Keratinocyte (primary cell): ENCODE data around the gene LANCL3. TPM values are rescaled to one million over a fixed set of nuclear protein-coding genes. Genes with fewer than 3 reads are reported as not detected.

Experiments
- DNase-seq: peaks from one replicate; pipeline ENCODE4 v3.0.0-alpha.2; 2011; ENCODE audit warnings: low read depth, missing footprints, low spot score
- FAIRE-seq: peaks from 2 replicates; lab custom pipeline; 2011; peaks lifted over from hg19 to GRCh38; lab: Jason Lieb, UNC
- H2AFZ ChIP-seq: 2 replicates; pipeline ENCODE4 v1.6.0; 2012; ENCODE audit warnings: low read length, control low read depth, inconsistent platforms; ENCODE audit not compliant: control insufficient read depth
- H3K27ac ChIP-seq: 2 replicates; pipeline ENCODE4 v1.5.1; 2011; ENCODE audit warnings: low read length; ENCODE audit not compliant: control insufficient read depth, insufficient read depth
- H3K27me3 ChIP-seq: 3 replicates; pipeline ENCODE4 v1.6.0; 2011; ENCODE audit warnings: low read length; ENCODE audit not compliant: control insufficient read depth, insufficient read depth; ENCODE audit errors: extremely low read depth
- H3K36me3 ChIP-seq, 2 experiments: 2 replicates in 1 of 2; 3 replicates in 1 of 2; pipeline ENCODE4 v1.5.1; 2011; ENCODE audit warnings: low read length in 2 of 2, mild to moderate bottlenecking in 1 of 2; ENCODE audit not compliant: control insufficient read depth in 2 of 2, insufficient read depth in 2 of 2; ENCODE audit errors: extremely low read depth in 1 of 2
- H3K4me1 ChIP-seq: 3 replicates; pipeline ENCODE4 v1.5.1; 2011; ENCODE audit warnings: low read length; ENCODE audit not compliant: control insufficient read depth, insufficient read depth; ENCODE audit errors: extremely low read depth
- H3K4me2 ChIP-seq: 3 replicates; pipeline ENCODE4 v1.6.0; 2011; ENCODE audit warnings: low read depth, low read length; ENCODE audit not compliant: control insufficient read depth, insufficient read depth; ENCODE audit errors: extremely low read depth
- H3K4me3 ChIP-seq, 3 experiments: fragments of 200-600 bp in 1 of 3; sonication (generic) in 1 of 3; 2 replicates in 2 of 3; 3 replicates in 1 of 3; pipeline ENCODE4 v1.5.1; 2011 to 2016; ENCODE audit warnings: low read length in 3 of 3, mild to moderate bottlenecking in 3 of 3, control low read depth in 2 of 3, inconsistent platforms in 1 of 3, low read depth in 1 of 3, mixed read lengths in 1 of 3, mixed run types in 1 of 3, moderate library complexity in 1 of 3; ENCODE audit not compliant: control insufficient read depth in 2 of 3, insufficient read depth in 2 of 3; ENCODE audit errors: extremely low read depth in 1 of 3
- H3K79me2 ChIP-seq: 2 replicates; pipeline ENCODE4 v1.6.0; 2012; ENCODE audit warnings: low read length; ENCODE audit not compliant: control insufficient read depth, insufficient read depth
- H3K9ac ChIP-seq: 3 replicates; pipeline ENCODE4 v1.6.0; 2011; ENCODE audit warnings: low read length; ENCODE audit not compliant: control insufficient read depth, insufficient read depth; ENCODE audit errors: extremely low read depth
- H3K9me1 ChIP-seq: 3 replicates; pipeline ENCODE4 v1.6.0; 2011; ENCODE audit warnings: low read length; ENCODE audit not compliant: control insufficient read depth, insufficient read depth; ENCODE audit errors: extremely low read depth
- H3K9me3 ChIP-seq: 2 replicates; pipeline ENCODE4 v1.5.1; 2012; ENCODE audit warnings: low read depth, low read length; ENCODE audit not compliant: control insufficient read depth
- H4K20me1 ChIP-seq: 3 replicates; pipeline ENCODE4 v1.6.0; 2011; ENCODE audit warnings: low read length; ENCODE audit not compliant: control insufficient read depth, insufficient read depth; ENCODE audit errors: extremely low read depth
- CTCF ChIP-seq, 3 experiments: IDR thresholded peaks in 1 of 3; conservative IDR thresholded peaks in 1 of 3; optimal IDR thresholded peaks in 1 of 3; 2 replicates in 2 of 3; 3 replicates in 1 of 3; pipeline versions ENCODE3 to v1.5.1; 2011; ENCODE audit warnings: low read length in 3 of 3, mild to moderate bottlenecking in 3 of 3, moderate library complexity in 2 of 3, control low read depth in 1 of 3, inconsistent platforms in 1 of 3; ENCODE audit not compliant: insufficient read depth in 2 of 3; ENCODE audit errors: extremely low read depth in 1 of 3
- EZH2 ChIP-seq: IDR thresholded peaks from one replicate; pipeline ENCODE4 v1.6.1; 2012; ENCODE audit warnings: inconsistent platforms, mild to moderate bottlenecking, low read length, moderate library complexity
- dilution Hi-C: fragments of 300-500 bp; cut with MboI; formaldehyde crosslinking; loops from one replicate; pipeline ENCODE4 v1.7.0; 2020; ENCODE audit warnings: low sequenced_read_pairs; ENCODE audit not compliant: extremely low pct_ligation_motif_present
- polyA plus RNA-seq, 5 experiments: library from polyadenylated mRNA; depleted of rRNA in 3 of 5; stranded (reverse) in 3 of 5; stranded (forward) in 1 of 5; unstranded in 1 of 5; fragments of >200 nt; gene quantifications; 1 replicate in 1 of 5; 2 replicates in 3 of 5; 3 replicates in 1 of 5; pipeline versions ENCODE4 v1.2.1 to v1.2.3, GENCODE V29; 2011 to 2012; ENCODE audit warnings: missing spikeins in 2 of 5, low read depth in 1 of 5, low replicate concordance in 1 of 5

LANCL3 gene
- polyA plus RNA-seq, 1 donor (not counting 4 experiments of a cell fraction or from before 2014, with no cell fraction given): 0.97 TPM

GRCh38 chrX:37651921-37652452 lies 80.5 kb downstream of the LANCL3 start:
- no peaks in the 10 kb centered on the region for H3K79me2 ChIP-seq
- FAIRE-seq: no peak

GRCh38 chrX:37652589-37653231 lies 81.2 kb downstream of the LANCL3 start:
- H4K20me1 ChIP-seq: no peaks in the 10 kb centered on the region
- dilution Hi-C loops: no loop called here
- H2AFZ ChIP-seq: no peak overlapping the region
- H3K27me3 ChIP-seq: no peaks in the 10 kb centered on the region
- H3K4me1 ChIP-seq: peaks cover 4% of the 10 kb centered on the region
- H3K4me3 ChIP-seq: no peak overlapping the region
- H3K9me3 ChIP-seq: no peaks in the 10 kb centered on the region
- no peaks in the 10 kb centered on the region for H3K79me2 ChIP-seq
- H3K4me2 ChIP-seq: no peak overlapping the region
- no peak overlapping the region for H3K9ac ChIP-seq
- DNase-seq (no peak), FAIRE-seq (no peak)
- no peak overlapping the region for H3K27ac ChIP-seq
- H3K9me1 ChIP-seq: no peaks in the 10 kb centered on the region
- no peaks in the 10 kb centered on the region for H3K36me3 ChIP-seq
- no peak for TF ChIP-seq CTCF (optimal IDR thresholded peaks at IDR 0.05 in 1 of 3, IDR thresholded peaks at IDR 0.05 in 1 of 3, conservative IDR thresholded peaks at IDR 0.05 in 1 of 3; ENCODE audit: extremely low read depth in 1 of 3, insufficient read depth in 2 of 3, low read length in 3 of 3)
- TF ChIP-seq EZH2: no peak

More at GRCh38 chrX:37651921-37652452, 80.5 kb downstream of the LANCL3 start:
- peaks cover 4% of the 10 kb centered on the region for H3K4me1 ChIP-seq
- no peaks in the 10 kb centered on the region for H3K27me3 ChIP-seq
- H3K9me3 ChIP-seq: no peaks in the 10 kb centered on the region
- H3K4me2 ChIP-seq: no peak overlapping the region
- DNase-seq: no peak
- H3K9ac ChIP-seq: no peak overlapping the region
- H4K20me1 ChIP-seq: no peaks in the 10 kb centered on the region
- no peaks in the 10 kb centered on the region for H3K9me1 ChIP-seq
- H3K36me3 ChIP-seq: no peaks in the 10 kb centered on the region
- no peak overlapping the region for H3K4me3 ChIP-seq
- dilution Hi-C loops: no loop called here
- H3K27ac ChIP-seq: no peak overlapping the region
- TF ChIP-seq CTCF (optimal IDR thresholded peaks at IDR 0.05 in 1 of 3, IDR thresholded peaks at IDR 0.05 in 1 of 3, conservative IDR thresholded peaks at IDR 0.05 in 1 of 3; ENCODE audit: extremely low read depth in 1 of 3, insufficient read depth in 2 of 3, low read length in 3 of 3) (no peak), EZH2 (no peak)
- no peak overlapping the region for H2AFZ ChIP-seq
